Measurements from ENCODE around the gene MFRP.

Gene MFRP

DNA sequence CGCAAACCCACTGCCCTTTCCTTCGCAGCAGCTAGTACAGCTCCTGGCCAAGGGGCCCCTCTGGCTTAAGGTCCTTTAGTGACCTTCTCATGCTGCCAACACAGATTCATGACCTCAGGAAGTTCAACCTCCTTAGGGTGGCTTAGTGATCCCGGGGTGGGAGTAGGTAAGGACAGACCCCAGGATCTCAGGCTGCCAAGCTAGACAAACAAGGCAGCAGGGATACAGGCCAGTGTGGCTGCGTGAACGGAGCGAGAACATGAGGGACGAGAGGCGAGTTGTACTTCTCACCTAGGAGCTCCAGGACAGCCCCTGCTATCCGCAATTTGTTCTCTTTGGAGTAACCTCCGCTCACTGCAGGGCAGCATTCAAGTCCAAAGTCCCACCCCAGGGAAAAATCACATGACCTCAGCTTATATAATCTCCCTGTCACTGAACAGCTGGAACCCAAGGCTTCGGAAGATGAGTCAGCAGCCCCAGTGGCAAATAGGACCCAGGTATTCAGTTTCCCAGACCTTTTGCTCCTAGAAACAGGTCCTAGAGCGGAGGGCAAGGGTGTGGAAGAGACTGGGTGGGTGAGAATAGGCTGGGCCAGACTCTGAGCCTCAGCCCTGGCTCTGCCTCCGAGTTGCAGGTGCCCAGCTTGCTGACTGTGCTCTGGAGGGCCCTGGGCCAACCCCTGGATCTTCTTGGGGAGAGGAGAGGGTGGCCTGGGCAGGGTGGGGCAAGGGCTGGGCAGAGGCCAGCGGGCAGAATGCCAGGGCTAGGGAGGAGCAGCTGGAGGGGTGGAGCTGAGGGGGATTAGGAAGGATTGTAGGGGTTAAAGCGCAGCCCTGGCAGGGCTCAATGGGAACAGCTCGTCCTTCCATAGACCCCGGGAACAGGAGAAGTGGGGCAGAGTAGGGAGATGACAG, 21.9 kb upstream of the MFRP start:
- H4K20me1 ChIP-seq (ENCODE audit: low read depth, low read length) = no peaks in the 10 kb centered on the region
- H3K36me3 ChIP-seq (ENCODE audit: low read length) = no peaks in the 10 kb centered on the region
- H3F3A ChIP-seq (ENCODE audit: insufficient read depth) = no peaks in the 10 kb centered on the region
- no peaks in the 10 kb centered on the region for H3K9me2 ChIP-seq (replicated peaks; ENCODE audit: insufficient read depth, low read length)
- no peaks in the 10 kb centered on the region for H3K27me3 ChIP-seq (ENCODE audit: low read length)
- no peak overlapping the region for H3K4me2 ChIP-seq (ENCODE audit: low read depth, low read length, poor library complexity, severe bottlenecking)
- H3K9me3 ChIP-seq (ENCODE audit: insufficient read depth, low read length) = no peaks in the 10 kb centered on the region
- H3K4me3 ChIP-seq (ENCODE audit: insufficient read depth, low read length, poor library complexity, severe bottlenecking) = no peak overlapping the region
- H3K27ac ChIP-seq (ENCODE audit: low read depth, low read length) = no peak overlapping the region
- no peaks in the 10 kb centered on the region for H3K79me2 ChIP-seq (ENCODE audit: insufficient read depth, low read length)
- no peak overlapping the region for H3K9ac ChIP-seq (ENCODE audit: low read length)
- no peak for TF ChIP-seq EZH2phosphoT487 (conservative IDR thresholded peaks at IDR 0.05; ENCODE audit: low read length)
- TF ChIP-seq, protein P1, sequence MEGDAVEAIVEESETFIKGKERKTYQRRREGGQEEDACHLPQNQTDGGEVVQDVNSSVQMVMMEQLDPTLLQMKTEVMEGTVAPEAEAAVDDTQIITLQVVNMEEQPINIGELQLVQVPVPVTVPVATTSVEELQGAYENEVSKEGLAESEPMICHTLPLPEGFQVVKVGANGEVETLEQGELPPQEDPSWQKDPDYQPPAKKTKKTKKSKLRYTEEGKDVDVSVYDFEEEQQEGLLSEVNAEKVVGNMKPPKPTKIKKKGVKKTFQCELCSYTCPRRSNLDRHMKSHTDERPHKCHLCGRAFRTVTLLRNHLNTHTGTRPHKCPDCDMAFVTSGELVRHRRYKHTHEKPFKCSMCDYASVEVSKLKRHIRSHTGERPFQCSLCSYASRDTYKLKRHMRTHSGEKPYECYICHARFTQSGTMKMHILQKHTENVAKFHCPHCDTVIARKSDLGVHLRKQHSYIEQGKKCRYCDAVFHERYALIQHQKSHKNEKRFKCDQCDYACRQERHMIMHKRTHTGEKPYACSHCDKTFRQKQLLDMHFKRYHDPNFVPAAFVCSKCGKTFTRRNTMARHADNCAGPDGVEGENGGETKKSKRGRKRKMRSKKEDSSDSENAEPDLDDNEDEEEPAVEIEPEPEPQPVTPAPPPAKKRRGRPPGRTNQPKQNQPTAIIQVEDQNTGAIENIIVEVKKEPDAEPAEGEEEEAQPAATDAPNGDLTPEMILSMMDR (IDR thresholded peaks at IDR 0.05; ENCODE audit: insufficient read depth, low read length, poor library complexity, severe bottlenecking) = no peak
- H2AFZ ChIP-seq (ENCODE audit: low read depth, low read length, severe bottlenecking) = no peak overlapping the region

DNA sequence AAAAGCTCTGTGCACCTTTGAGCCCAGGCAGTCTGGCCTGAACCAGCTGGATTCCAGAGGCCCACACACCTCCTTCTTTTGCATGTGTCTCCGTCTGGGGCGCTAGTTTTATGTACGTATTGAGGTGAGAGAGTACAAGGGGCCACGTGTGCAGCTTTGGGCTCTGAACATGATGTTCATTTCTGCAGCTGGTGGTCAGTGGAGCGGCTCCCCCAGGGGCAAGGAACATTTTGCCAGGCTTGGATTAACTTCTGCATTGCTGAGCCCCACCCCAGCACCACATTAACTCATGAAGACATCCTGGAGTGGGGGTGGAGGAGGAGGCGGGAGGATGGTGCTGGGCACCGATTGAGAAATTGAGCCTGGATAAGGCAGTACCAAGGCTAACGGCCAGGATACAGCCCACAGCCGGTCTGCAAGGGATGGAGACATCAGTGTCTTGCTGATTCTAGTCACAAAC, 21.2 kb upstream of the MFRP start:
- TF ChIP-seq, protein P1 (IDR thresholded peaks at IDR 0.05; ENCODE audit: insufficient read depth, low read length, poor library complexity, severe bottlenecking) = no peak
- TF ChIP-seq EZH2phosphoT487 (conservative IDR thresholded peaks at IDR 0.05; ENCODE audit: low read length) = no peak
- Histone ChIP-seq H3K9me3 (ENCODE audit: insufficient read depth, low read length) (no peaks in the 10 kb centered on the region), H3K4me3 (ENCODE audit: insufficient read depth, low read length, poor library complexity, severe bottlenecking) (no peak overlapping the region), H3K36me3 (ENCODE audit: low read length) (no peaks in the 10 kb centered on the region), H3K9me2 (replicated peaks; ENCODE audit: insufficient read depth, low read length) (no peaks in the 10 kb centered on the region), H2AFZ (ENCODE audit: low read depth, low read length, severe bottlenecking) (no peak overlapping the region), H3K79me2 (ENCODE audit: insufficient read depth, low read length) (no peaks in the 10 kb centered on the region), H3F3A (ENCODE audit: insufficient read depth) (no peaks in the 10 kb centered on the region), H4K20me1 (ENCODE audit: low read depth, low read length) (no peaks in the 10 kb centered on the region), H3K9ac (ENCODE audit: low read length) (no peak overlapping the region), H3K27ac (ENCODE audit: low read depth, low read length) (no peak overlapping the region), H3K27me3 (ENCODE audit: low read length) (no peaks in the 10 kb centered on the region), H3K4me2 (ENCODE audit: low read depth, low read length, poor library complexity, severe bottlenecking) (no peak overlapping the region)

DNA sequence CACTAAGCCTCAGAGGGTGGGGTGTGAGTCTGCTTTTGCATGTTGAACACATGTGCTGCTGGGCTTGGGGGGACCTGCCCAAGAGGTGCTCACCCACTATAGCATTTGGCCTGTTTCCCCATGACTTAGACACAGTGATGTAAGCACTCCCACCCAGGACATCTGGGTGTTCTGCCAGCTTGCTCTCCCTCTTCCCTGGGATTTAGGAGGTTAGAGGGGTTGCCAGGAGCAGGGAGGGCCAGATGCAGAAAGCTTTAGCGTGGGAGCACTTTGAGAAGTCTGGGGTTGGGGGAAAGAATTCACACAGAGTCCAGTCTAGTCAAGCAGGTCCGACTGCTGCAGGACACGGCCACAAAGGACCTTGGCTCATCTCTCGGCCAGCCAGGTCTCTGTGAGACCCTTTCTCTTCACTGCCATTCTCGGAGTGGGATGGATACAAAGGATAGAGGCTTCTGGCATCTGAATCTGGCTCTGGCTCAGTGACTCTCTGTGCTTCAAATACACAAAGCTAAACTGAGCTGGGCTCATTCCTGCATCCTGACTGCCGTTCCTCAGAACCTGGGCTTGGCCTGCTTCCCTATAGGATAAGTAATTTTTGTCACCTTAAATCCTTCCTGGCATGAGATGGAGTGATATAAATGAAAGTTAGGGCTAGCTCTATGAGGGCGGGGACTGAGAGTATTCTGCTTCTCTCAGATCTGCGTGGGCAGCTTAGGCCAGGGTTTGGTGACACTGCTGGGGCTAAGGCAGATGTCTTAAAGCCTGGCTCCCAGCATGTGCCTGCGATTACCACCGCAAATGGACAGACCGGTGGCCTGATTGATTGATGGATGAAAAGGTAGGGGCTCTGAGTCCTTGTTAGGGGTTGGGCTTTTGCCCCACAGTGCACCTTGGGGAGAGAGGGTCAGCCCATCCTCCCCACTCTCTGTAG, 20.4 kb upstream of the MFRP start:
- no peaks in the 10 kb centered on the region for H3K36me3 ChIP-seq (ENCODE audit: low read length)
- no peaks in the 10 kb centered on the region for H3K9me2 ChIP-seq (replicated peaks; ENCODE audit: insufficient read depth, low read length)
- H3K79me2 ChIP-seq (ENCODE audit: insufficient read depth, low read length) = no peaks in the 10 kb centered on the region
- no peak overlapping the region for H3K9ac ChIP-seq (ENCODE audit: low read length)
- H3K27me3 ChIP-seq (ENCODE audit: low read length) = no peaks in the 10 kb centered on the region
- H3K27ac ChIP-seq (ENCODE audit: low read depth, low read length) = no peak overlapping the region
- H3K9me3 ChIP-seq (ENCODE audit: insufficient read depth, low read length) = no peaks in the 10 kb centered on the region
- no peak overlapping the region for H3K4me3 ChIP-seq (ENCODE audit: insufficient read depth, low read length, poor library complexity, severe bottlenecking)
- no peak for TF ChIP-seq EZH2phosphoT487 (conservative IDR thresholded peaks at IDR 0.05; ENCODE audit: low read length)
- TF ChIP-seq, protein P1 (IDR thresholded peaks at IDR 0.05; ENCODE audit: insufficient read depth, low read length, poor library complexity, severe bottlenecking) = no peak
- no peak overlapping the region for H2AFZ ChIP-seq (ENCODE audit: low read depth, low read length, severe bottlenecking)
- H3K4me2 ChIP-seq (ENCODE audit: low read depth, low read length, poor library complexity, severe bottlenecking) = no peak overlapping the region
- no peaks in the 10 kb centered on the region for H4K20me1 ChIP-seq (ENCODE audit: low read depth, low read length)
- no peaks in the 10 kb centered on the region for H3F3A ChIP-seq (ENCODE audit: insufficient read depth)
